K562 (cell line): Measurements from ENCODE around the gene CIB1. TPM values are rescaled to one million over a fixed set of nuclear protein-coding genes. Genes with fewer than 3 reads are reported as not detected.
A peak's percentile ranks its signal among the peaks of the same experiment; 100 is the strongest.

Source experiments
- ATAC-seq: fragments of 200-7000 bp; cut with Tn5 transposase; 3 replicates; pipeline ENCODE4 v1.9.1; 2020; ENCODE audit warnings: moderate library complexity
- BruUV-seq: library from RNA; stranded (reverse); fragments of 400-500 nt; replicated peaks from 2 replicates; lab custom pipeline; 2021; lab: Mats Ljungman, UMichigan
- CTCF ChIA-PET: fragments of 300-600 bp; formaldehyde crosslinking; extraction: SDS; loops from one replicate; lab custom pipeline; 2021; ENCODE audit warnings: low intra/inter-chr PET ratio; lab: Yijun Ruan, JAX
- POLR2A ChIA-PET: fragments of 300-600, 350-650 bp; sonication (Branson Sonifier 250); formaldehyde crosslinking; extraction: SDS; loops from one replicate; lab custom pipeline; 2021; ENCODE audit warnings: antibody characterized with exemption, inconsistent platforms; lab: Yijun Ruan, JAX
- DNase-seq, 4 experiments: peaks; one replicate each; pipeline versions ENCODE4 v3.0.0 to v3.0.0-alpha.2; 2011 to 2018; ENCODE audit warnings: low spot score in 3 of 4, mixed read lengths in 3 of 4; ENCODE audit errors: extremely low read depth in 1 of 4
- FAIRE-seq: peaks from 2 replicates; lab custom pipeline; 2011; peaks lifted over from hg19 to GRCh38; lab: Jason Lieb, UNC
- H2AFZ ChIP-seq: 2 replicates; pipeline ENCODE4 v1.6.0; 2011; ENCODE audit warnings: low read depth, low read length, control low read depth, inconsistent platforms
- H3K27ac ChIP-seq: fragments of 200-600 bp; 3 replicates; pipeline ENCODE4 v1.8.0; 2011; ENCODE audit warnings: low read depth, mild to moderate bottlenecking, control low read depth, inconsistent platforms, low read length, moderate library complexity, mixed read lengths; ENCODE audit errors: extremely low read depth
- H3K27me3 ChIP-seq, 2 experiments: fragments of 300-600 bp in 1 of 2; 2 replicates in 1 of 2; 3 replicates in 1 of 2; pipeline versions ENCODE4 v1.6.0 to v1.8.0; 2011; ENCODE audit warnings: inconsistent platforms in 2 of 2, low read length in 2 of 2, mild to moderate bottlenecking in 1 of 2, mixed read lengths in 1 of 2, moderate library complexity in 1 of 2; ENCODE audit not compliant: control insufficient read depth in 2 of 2, insufficient read depth in 2 of 2
- H3K36me3 ChIP-seq: fragments of 300-600 bp; 3 replicates; pipeline ENCODE4 v1.8.0; 2011; ENCODE audit warnings: mild to moderate bottlenecking, low read length, inconsistent platforms; ENCODE audit not compliant: control insufficient read depth, insufficient read depth
- H3K4me1 ChIP-seq, 2 experiments: fragments of 200-600 bp in 1 of 2; replicated peaks in 1 of 2; 2 replicates in 1 of 2; 3 replicates in 1 of 2; pipeline versions ENCODE4 v1.5.1 to v1.8.0; 2011; ENCODE audit warnings: inconsistent platforms in 2 of 2, low read length in 2 of 2, mild to moderate bottlenecking in 1 of 2, mixed read lengths in 1 of 2, moderate library complexity in 1 of 2; ENCODE audit not compliant: control insufficient read depth in 2 of 2, insufficient read depth in 2 of 2
- H3K4me2 ChIP-seq: 2 replicates; pipeline ENCODE4 v1.6.1; 2011; ENCODE audit warnings: low read length, control low read depth, inconsistent platforms, mixed read lengths; ENCODE audit not compliant: insufficient read depth
- H3K4me3 ChIP-seq: fragments of 200-600 bp; sonication (generic), shearing (Covaris generic); 2 replicates; pipeline ENCODE4 v1.5.1; 2016; ENCODE audit warnings: control low read depth, inconsistent platforms
- H3K79me2 ChIP-seq: fragments of 200-600 bp; 3 replicates; pipeline ENCODE4 v1.8.0; 2011; ENCODE audit warnings: low read length, inconsistent platforms; ENCODE audit not compliant: control insufficient read depth, insufficient read depth
- H3K9ac ChIP-seq, 2 experiments: 2 replicates each; pipeline versions ENCODE4 v1.6.0 to v1.6.1; 2011; ENCODE audit warnings: low read depth in 2 of 2, low read length in 2 of 2, control low read depth in 1 of 2, inconsistent platforms in 1 of 2, mild to moderate bottlenecking in 1 of 2, mixed read lengths in 1 of 2; ENCODE audit not compliant: insufficient read depth in 1 of 2
- H3K9me1 ChIP-seq: one replicate; pipeline ENCODE4 v1.6.0; 2011; ENCODE audit warnings: inconsistent platforms, mild to moderate bottlenecking, low read length, moderate library complexity; ENCODE audit not compliant: control insufficient read depth, insufficient read depth
- H3K9me3 ChIP-seq: replicated peaks from 2 replicates; pipeline ENCODE4 v1.5.1; 2011; ENCODE audit warnings: low read depth, low read length, inconsistent platforms; ENCODE audit not compliant: control insufficient read depth, insufficient read depth
- H4K20me1 ChIP-seq: replicated peaks from 2 replicates; pipeline ENCODE4 v1.6.1; 2011; ENCODE audit warnings: low read length, inconsistent platforms, mixed read lengths; ENCODE audit not compliant: control insufficient read depth, insufficient read depth
- ARNT ChIP-seq, 2 experiments: fragments of 450-650 bp; IDR thresholded peaks; 2 replicates each; pipeline ENCODE4 v1.6.1; 2016; ENCODE audit warnings: mild to moderate bottlenecking in 1 of 2
- COPS2 ChIP-seq: fragments of 450-650 bp; conservative IDR thresholded peaks from 2 replicates; pipeline ENCODE4 v1.6.1; 2016; ENCODE audit warnings: mild to moderate bottlenecking, moderate library complexity
- E2F6 ChIP-seq, 2 experiments: IDR thresholded peaks; 2 replicates each; pipeline ENCODE4 v1.6.1; 2011; ENCODE audit warnings: borderline replicate concordance in 1 of 2, control low read depth in 1 of 2, low read depth in 1 of 2, low read length in 1 of 2, mild to moderate bottlenecking in 1 of 2, mixed read lengths in 1 of 2, moderate library complexity in 1 of 2; ENCODE audit not compliant: insufficient read depth in 1 of 2, insufficient read length in 1 of 2, poor library complexity in 1 of 2, severe bottlenecking in 1 of 2; ENCODE audit errors: extremely low read depth in 1 of 2
- FOXK2 ChIP-seq, 2 experiments: fragments of 450-650 bp; IDR thresholded peaks in 1 of 2; conservative IDR thresholded peaks in 1 of 2; 2 replicates each; pipeline ENCODE4 v1.6.1; 2016; ENCODE audit warnings: low read depth in 2 of 2, mild to moderate bottlenecking in 1 of 2
- L3MBTL2 ChIP-seq: fragments of 450-650 bp; IDR thresholded peaks from 2 replicates; pipeline ENCODE4 v1.6.1; 2016; ENCODE audit warnings: mild to moderate bottlenecking, moderate library complexity
- MCM7 ChIP-seq, 2 experiments: fragments of 450-650 bp; IDR thresholded peaks; 2 replicates each; pipeline ENCODE4 v1.6.1; 2016 to 2018
- POLR2A ChIP-seq: fragments of 450-650 bp; conservative IDR thresholded peaks from 2 replicates; pipeline ENCODE4 v1.6.1; 2016
- SMAD1 ChIP-seq: fragments of 150-350 bp; IDR thresholded peaks from 2 replicates; pipeline ENCODE4 v1.6.1; 2014; ENCODE audit warnings: low read length, low read depth; ENCODE audit not compliant: partially characterized antibody
- YY1 ChIP-seq, 3 experiments: IDR thresholded peaks; 2 replicates each; pipeline ENCODE4 v1.6.1; 2011; ENCODE audit warnings: low read length in 2 of 3, mild to moderate bottlenecking in 2 of 3, moderate library complexity in 2 of 3, borderline replicate concordance in 1 of 3, control low read depth in 1 of 3, low read depth in 1 of 3; ENCODE audit not compliant: insufficient read depth in 3 of 3, insufficient replicate concordance in 2 of 3, control insufficient read depth in 1 of 3, insufficient read length in 1 of 3; ENCODE audit errors: extremely low read depth in 1 of 3
- ZNF444 ChIP-seq: fragments of 250-450 bp; sonication (Bioruptor Pico); IDR thresholded peaks from 2 replicates; pipeline ENCODE4 v1.4.0; 2020; ENCODE audit warnings: mild to moderate bottlenecking, moderate library complexity
- ZNF766 ChIP-seq: fragments of 200-800 bp; sonication (Bioruptor generic); conservative IDR thresholded peaks from 2 replicates; pipeline ENCODE4 v1.6.1; 2016; ENCODE audit warnings: missing genetic modification characterization, missing compliant biosample characterization
- WGBS: fragments of 100-300 bp; shearing (Covaris generic); methylation state at CpG from one replicate; pipeline ENCODE4 v1.1.6; 2016; ENCODE audit warnings: low coverage, mixed read lengths; ENCODE audit not compliant: insufficient coverage; ENCODE audit errors: missing lambda C conversion rate; 5-methylcytosine and 5-hydroxymethylcytosine counted together
- in situ Hi-C: fragments of 300-500 bp; cut with MboI; formaldehyde crosslinking; loops from 4 replicates; pipeline ENCODE4 v1.15.0; 2018; ENCODE audit warnings: inconsistent platforms, mixed read lengths
- intact Hi-C: fragments of 100-400 bp; cut with micrococcal nuclease; formaldehyde crosslinking; loops from 2 replicates; pipeline ENCODE4 v1.14.2; 2022
- polyA plus RNA-seq, 8 experiments: library from polyadenylated mRNA; depleted of rRNA in 4 of 8; stranded (reverse) in 5 of 8; unstranded in 3 of 8; fragments of >200 nt; fragmentation: Nextera tagmentation in 2 of 8; fragmentation: Illumina TruSeq in 1 of 8; extraction: Ambion mirVana in 2 of 8; extraction: Trizol in 1 of 8; gene quantifications; 2 replicates each; pipeline versions ENCODE4 v1.2.1 to v1.2.3, GENCODE V29; 2011 to 2014; ENCODE audit warnings: inconsistent platforms in 1 of 8, missing spikeins in 1 of 8
- total RNA-seq, 7 experiments: library from RNA; depleted of rRNA in 6 of 7; stranded (reverse); fragments of >200 nt in 6 of 7; fragmentation: Illumina TruSeq in 2 of 7; extraction: Trizol in 2 of 7; gene quantifications; 2 replicates each; pipeline versions ENCODE4 v1.2.1 to v1.2.3, GENCODE V29; 2011 to 2021; ENCODE audit warnings: low replicate concordance in 1 of 7

The CIB1 gene
- total and polyA plus RNA-seq, 9 of the 15 experiments (the other 6 are each of a cell fraction or from before 2014, with no cell fraction given), result 14.9 to 136 (median 64.5) TPM

DNA sequence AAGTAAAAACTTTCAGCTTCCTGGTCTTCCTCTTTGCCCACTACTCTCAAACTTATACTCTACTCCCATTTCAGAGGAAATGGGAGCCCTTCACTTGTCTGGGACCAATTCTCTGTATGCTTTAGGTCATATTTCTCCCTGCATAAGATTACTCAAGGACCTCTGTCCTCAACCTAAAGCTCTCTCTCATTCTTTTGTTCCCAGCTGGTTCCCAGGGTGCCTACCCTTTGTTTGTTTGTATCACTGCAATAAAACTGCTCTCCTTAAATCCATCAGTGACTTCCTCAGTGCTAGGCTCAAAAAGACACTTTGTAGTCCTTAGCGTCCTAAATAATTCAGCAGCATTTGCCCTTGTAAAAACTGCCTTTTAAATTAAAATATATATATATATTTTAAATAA, 34.7 kb upstream of the CIB1 start (continued):
- TF ChIP-seq FOXK2 (conservative IDR thresholded peaks at IDR 0.05 in 1 of 2, IDR thresholded peaks at IDR 0.05 in 1 of 2; ENCODE audit: low read depth in 2 of 2) (no peak), POLR2A (no peak), MCM7 (IDR thresholded peaks at IDR 0.05) (no peak), ZNF444 (CRISPR knock-in tag) (no peak), YY1 (IDR thresholded peaks at IDR 0.05; ENCODE audit: borderline replicate concordance in 1 of 3, control insufficient read depth in 1 of 3, extremely low read depth in 1 of 3, insufficient read depth in 3 of 3, insufficient read length in 1 of 3, insufficient replicate concordance in 2 of 3, low read depth in 1 of 3, low read length in 2 of 3) (no peak), ZNF766 (CRISPR knock-in tag) (no peak)

- Histone ChIP-seq H3K4me3 (peak overlapping the region; percentile 64), H3K36me3 (peaks cover 38% of the 10 kb centered on the region), H3K27me3 (no peaks in the 10 kb centered on the region), H3K27ac (peak overlapping the region; percentile 86), H3K79me2 (peaks cover 71% of the 10 kb centered on the region), H3K4me1 (peaks cover 14 to 18% of the 10 kb centered on the region in 2 experiments), H3K9ac (peak overlapping the region; percentile 83 to 90), H3K4me2 (peak overlapping the region; percentile 91), H3K9me1 (no peaks in the 10 kb centered on the region), H2AFZ (no peak overlapping the region), H3K9me3 (no peaks in the 10 kb centered on the region), H4K20me1 (no peaks in the 10 kb centered on the region; the same call in 1 of the 2 replicates)
- no peak for ATAC-seq
- WGBS, result under 1% methylated on average over 15 of the region's 15 CpGs
- in situ Hi-C loops, result loop anchor here (5.0 kb wide), 1 partner anchor 114 kb away; no protein-coding TSS in a partner anchor
- ChIA-PET POLR2A (interaction anchor here (0.6 to 1.0 kb wide), 2 partner anchors 7 to 594 kb away, joined by 3 read pairs; no protein-coding TSS in a partner anchor), CTCF (no interaction called here)
- peak in 1 of 4 experiments; percentile 49 for DNase-seq
- no TSS peak for BruUV-seq
- FAIRE-seq, result peak; percentile 63
- intact Hi-C loops, result loop anchor here (2.0 kb wide), 1 partner anchor 32 kb away; the partner anchor contains the start of gene GDPGP1
- peak in 1 of 2 experiments; percentile 89 for TF ChIP-seq E2F6 (IDR thresholded peaks at IDR 0.05; ENCODE audit: borderline replicate concordance in 1 of 2, extremely low read depth in 1 of 2, insufficient read depth in 1 of 2, insufficient read length in 1 of 2, low read depth in 1 of 2, low read length in 1 of 2, poor library complexity in 1 of 2, severe bottlenecking in 1 of 2)
- TF ChIP-seq COPS2, result no peak
- TF ChIP-seq SMAD1, result no peak
- TF ChIP-seq ARNT (IDR thresholded peaks at IDR 0.05), result 0 out of 4 replicates have a peak, but pooled peaks of 1 of the 2 experiments have one; percentile 33
- peak; percentile 15 for TF ChIP-seq L3MBTL2
Observed at GRCh38 chr15:90266485-90266884, 32.7 kb upstream of the CIB1 start.
